K562 (cell line): ENCODE data around the gene ANGEL2. TPM values are rescaled to one million over a fixed set of nuclear protein-coding genes. Genes with fewer than 3 reads are reported as not detected.
"Not testable (repeated sequence)": the region's sequence is repeated elsewhere in the genome, so short reads cannot be mapped to it uniquely, and the experiment has no call there.

Experiments used
- ATAC-seq: fragments of 200-7000 bp; cut with Tn5 transposase; 3 replicates; pipeline ENCODE4 v1.9.1; 2020; ENCODE audit warnings: moderate library complexity
- BruUV-seq: library from RNA; stranded (reverse); fragments of 400-500 nt; replicated peaks from 2 replicates; lab custom pipeline; 2021; lab: Mats Ljungman, UMichigan
- CTCF ChIA-PET: fragments of 300-600 bp; formaldehyde crosslinking; extraction: SDS; loops from one replicate; lab custom pipeline; 2021; ENCODE audit warnings: low intra/inter-chr PET ratio; lab: Yijun Ruan, JAX
- POLR2A ChIA-PET: fragments of 300-600, 350-650 bp; sonication (Branson Sonifier 250); formaldehyde crosslinking; extraction: SDS; loops from one replicate; lab custom pipeline; 2021; ENCODE audit warnings: antibody characterized with exemption, inconsistent platforms; lab: Yijun Ruan, JAX
- DNase-seq, 4 experiments: peaks; one replicate each; pipeline versions ENCODE4 v3.0.0 to v3.0.0-alpha.2; 2011 to 2018; ENCODE audit warnings: low spot score in 3 of 4, mixed read lengths in 3 of 4; ENCODE audit errors: extremely low read depth in 1 of 4
- FAIRE-seq: peaks from 2 replicates; lab custom pipeline; 2011; peaks lifted over from hg19 to GRCh38; lab: Jason Lieb, UNC
- H2AFZ ChIP-seq: 2 replicates; pipeline ENCODE4 v1.6.0; 2011; ENCODE audit warnings: low read depth, low read length, control low read depth, inconsistent platforms
- H3K27ac ChIP-seq: fragments of 200-600 bp; 3 replicates; pipeline ENCODE4 v1.8.0; 2011; ENCODE audit warnings: low read depth, mild to moderate bottlenecking, control low read depth, inconsistent platforms, low read length, moderate library complexity, mixed read lengths; ENCODE audit errors: extremely low read depth
- H3K27me3 ChIP-seq, 2 experiments: fragments of 300-600 bp in 1 of 2; 2 replicates in 1 of 2; 3 replicates in 1 of 2; pipeline versions ENCODE4 v1.6.0 to v1.8.0; 2011; ENCODE audit warnings: inconsistent platforms in 2 of 2, low read length in 2 of 2, mild to moderate bottlenecking in 1 of 2, mixed read lengths in 1 of 2, moderate library complexity in 1 of 2; ENCODE audit not compliant: control insufficient read depth in 2 of 2, insufficient read depth in 2 of 2
- H3K36me3 ChIP-seq: fragments of 300-600 bp; 3 replicates; pipeline ENCODE4 v1.8.0; 2011; ENCODE audit warnings: mild to moderate bottlenecking, low read length, inconsistent platforms; ENCODE audit not compliant: control insufficient read depth, insufficient read depth
- H3K4me1 ChIP-seq, 2 experiments: fragments of 200-600 bp in 1 of 2; replicated peaks in 1 of 2; 2 replicates in 1 of 2; 3 replicates in 1 of 2; pipeline versions ENCODE4 v1.5.1 to v1.8.0; 2011; ENCODE audit warnings: inconsistent platforms in 2 of 2, low read length in 2 of 2, mild to moderate bottlenecking in 1 of 2, mixed read lengths in 1 of 2, moderate library complexity in 1 of 2; ENCODE audit not compliant: control insufficient read depth in 2 of 2, insufficient read depth in 2 of 2
- H3K4me2 ChIP-seq: 2 replicates; pipeline ENCODE4 v1.6.1; 2011; ENCODE audit warnings: low read length, control low read depth, inconsistent platforms, mixed read lengths; ENCODE audit not compliant: insufficient read depth
- H3K4me3 ChIP-seq: fragments of 200-600 bp; sonication (generic), shearing (Covaris generic); 2 replicates; pipeline ENCODE4 v1.5.1; 2016; ENCODE audit warnings: control low read depth, inconsistent platforms
- H3K79me2 ChIP-seq: fragments of 200-600 bp; 3 replicates; pipeline ENCODE4 v1.8.0; 2011; ENCODE audit warnings: low read length, inconsistent platforms; ENCODE audit not compliant: control insufficient read depth, insufficient read depth
- H3K9ac ChIP-seq, 2 experiments: 2 replicates each; pipeline versions ENCODE4 v1.6.0 to v1.6.1; 2011; ENCODE audit warnings: low read depth in 2 of 2, low read length in 2 of 2, control low read depth in 1 of 2, inconsistent platforms in 1 of 2, mild to moderate bottlenecking in 1 of 2, mixed read lengths in 1 of 2; ENCODE audit not compliant: insufficient read depth in 1 of 2
- H3K9me1 ChIP-seq: one replicate; pipeline ENCODE4 v1.6.0; 2011; ENCODE audit warnings: inconsistent platforms, mild to moderate bottlenecking, low read length, moderate library complexity; ENCODE audit not compliant: control insufficient read depth, insufficient read depth
- H3K9me3 ChIP-seq: replicated peaks from 2 replicates; pipeline ENCODE4 v1.5.1; 2011; ENCODE audit warnings: low read depth, low read length, inconsistent platforms; ENCODE audit not compliant: control insufficient read depth, insufficient read depth
- H4K20me1 ChIP-seq: replicated peaks from 2 replicates; pipeline ENCODE4 v1.6.1; 2011; ENCODE audit warnings: low read length, inconsistent platforms, mixed read lengths; ENCODE audit not compliant: control insufficient read depth, insufficient read depth
- BRF1 ChIP-seq: IDR thresholded peaks from 3 replicates; pipeline ENCODE4 v1.6.1; 2011; ENCODE audit warnings: borderline replicate concordance, mild to moderate bottlenecking; ENCODE audit not compliant: insufficient read length; ENCODE audit errors: extremely low read depth
- ETV6 ChIP-seq, 3 experiments: fragments of 150-350 bp in 1 of 3; sonication (generic) in 1 of 3; formaldehyde crosslinking in 1 of 3; IDR thresholded peaks; 2 replicates each; pipeline versions ENCODE4 v1.6.1 to v1.8.0; 2014 to 2022; ENCODE audit warnings: borderline replicate concordance in 2 of 3, low read depth in 2 of 3, antibody characterized with exemption in 1 of 3, low read length in 1 of 3, mild to moderate bottlenecking in 1 of 3, missing genetic modification reagents in 1 of 3
- FOXM1 ChIP-seq, 2 experiments: fragments of 450-650 bp in 1 of 2; sonication (generic) in 1 of 2; formaldehyde crosslinking in 1 of 2; IDR thresholded peaks; 2 replicates each; pipeline versions ENCODE4 v1.6.1 to v1.9.0; 2017 to 2022; ENCODE audit warnings: low read depth in 2 of 2, mild to moderate bottlenecking in 2 of 2, missing genetic modification reagents in 1 of 2, moderate library complexity in 1 of 2
- NFE2 ChIP-seq: IDR thresholded peaks from 2 replicates; pipeline ENCODE4 v1.6.1; 2014; ENCODE audit warnings: antibody characterized with exemption, low read depth
- PHF8 ChIP-seq: fragments of 200-600 bp; sonication (generic); IDR thresholded peaks from 2 replicates; pipeline ENCODE4 v1.6.1; 2012; ENCODE audit warnings: mixed run types, mild to moderate bottlenecking, inconsistent platforms, low read length, moderate library complexity, borderline replicate concordance
- XRCC5 ChIP-seq: fragments of 200-400 bp; formaldehyde crosslinking; IDR thresholded peaks from 2 replicates; pipeline ENCODE4 v1.6.1; 2017; ENCODE audit warnings: low read depth, mild to moderate bottlenecking, low read length
- WGBS: fragments of 100-300 bp; shearing (Covaris generic); methylation state at CpG from one replicate; pipeline ENCODE4 v1.1.6; 2016; ENCODE audit warnings: low coverage, mixed read lengths; ENCODE audit not compliant: insufficient coverage; ENCODE audit errors: missing lambda C conversion rate; 5-methylcytosine and 5-hydroxymethylcytosine counted together
- in situ Hi-C: fragments of 300-500 bp; cut with MboI; formaldehyde crosslinking; loops from 4 replicates; pipeline ENCODE4 v1.15.0; 2018; ENCODE audit warnings: inconsistent platforms, mixed read lengths
- intact Hi-C: fragments of 100-400 bp; cut with micrococcal nuclease; formaldehyde crosslinking; loops from 2 replicates; pipeline ENCODE4 v1.14.2; 2022
- polyA plus RNA-seq, 8 experiments: library from polyadenylated mRNA; depleted of rRNA in 4 of 8; stranded (reverse) in 5 of 8; unstranded in 3 of 8; fragments of >200 nt; fragmentation: Nextera tagmentation in 2 of 8; fragmentation: Illumina TruSeq in 1 of 8; extraction: Ambion mirVana in 2 of 8; extraction: Trizol in 1 of 8; gene quantifications; 2 replicates each; pipeline versions ENCODE4 v1.2.1 to v1.2.3, GENCODE V29; 2011 to 2014; ENCODE audit warnings: inconsistent platforms in 1 of 8, missing spikeins in 1 of 8
- total RNA-seq, 7 experiments: library from RNA; depleted of rRNA in 6 of 7; stranded (reverse); fragments of >200 nt in 6 of 7; fragmentation: Illumina TruSeq in 2 of 7; extraction: Trizol in 2 of 7; gene quantifications; 2 replicates each; pipeline versions ENCODE4 v1.2.1 to v1.2.3, GENCODE V29; 2011 to 2021; ENCODE audit warnings: low replicate concordance in 1 of 7
- TF ChIP-seq, protein P1 (sequence below): fragments of 450-650 bp; formaldehyde crosslinking; conservative IDR thresholded peaks from 2 replicates; pipeline ENCODE4 v1.4.0; 2022; ENCODE audit warnings: mild to moderate bottlenecking, missing genetic modification characterization
- TF ChIP-seq, protein P2 (sequence below): fragments of 200-800 bp; sonication (Bioruptor generic); IDR thresholded peaks from 2 replicates; pipeline ENCODE4 v1.6.1; 2017; ENCODE audit warnings: missing genetic modification characterization, missing compliant biosample characterization
- TF ChIP-seq, protein P3 (sequence below): fragments of 200-800 bp; sonication (Bioruptor generic); IDR thresholded peaks from 2 replicates; pipeline ENCODE4 v1.6.1; 2017; ENCODE audit warnings: missing genetic modification characterization, missing compliant biosample characterization

The ANGEL2 gene
- total and polyA plus RNA-seq, 9 of the 15 experiments (the other 6 are each of a cell fraction or from before 2014, with no cell fraction given), result 6.8 to 34.6 (median 26.2) TPM

DNA sequence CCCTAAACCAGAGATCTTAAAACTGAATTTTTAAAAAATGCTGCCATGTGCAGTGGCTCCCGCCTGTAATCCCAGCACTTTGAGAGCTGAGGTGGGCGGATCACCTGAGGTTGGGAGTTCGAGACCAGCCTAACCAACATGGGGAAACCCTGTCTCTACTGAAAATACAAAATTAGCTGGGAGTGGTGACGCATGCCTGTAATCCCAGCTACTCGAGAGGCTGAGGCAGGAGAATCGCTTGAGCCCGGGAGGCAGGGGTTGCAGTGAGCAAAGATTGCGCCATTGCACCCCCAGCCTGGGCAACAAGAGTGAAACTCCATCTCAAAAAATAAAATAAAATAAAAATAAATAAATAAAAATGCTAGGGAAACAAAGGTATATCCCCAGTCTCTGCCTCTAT lies 21.7 kb downstream of the ANGEL2 start:
- POLR2A ChIA-PET, result interaction anchor here (0.6 to 1.5 kb wide), 4 partner anchors 8 to 373 kb away, joined by 3 to 4 read pairs (median 4); no protein-coding TSS in a partner anchor
- in situ Hi-C loops, result not testable (repeated sequence)
- 98% methylated on average over 8 of the region's 8 CpGs for WGBS

DNA sequence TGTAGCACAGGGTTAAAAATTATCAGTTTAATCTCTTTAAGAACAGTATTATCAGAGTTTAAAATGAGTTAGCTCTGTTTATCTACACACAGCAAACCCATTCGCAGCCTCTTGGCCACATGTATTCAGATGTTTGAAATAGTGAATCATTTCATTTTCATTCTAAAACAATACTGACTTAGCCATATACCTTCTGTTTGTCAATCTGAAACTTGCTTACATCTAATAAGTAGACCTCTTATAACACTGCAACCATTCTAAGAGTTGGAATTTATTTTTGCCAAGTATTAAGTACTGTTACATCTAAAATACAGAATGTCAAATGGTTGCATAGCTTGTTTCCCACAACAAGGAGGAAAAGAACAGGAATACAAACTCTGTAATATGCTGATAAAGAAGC lies 25.4 kb downstream of the ANGEL2 start:
- CTCF ChIA-PET, result no interaction called here
- no peak for ATAC-seq
- TF ChIP-seq NFE2, result no peak
- TF ChIP-seq, protein P1, sequence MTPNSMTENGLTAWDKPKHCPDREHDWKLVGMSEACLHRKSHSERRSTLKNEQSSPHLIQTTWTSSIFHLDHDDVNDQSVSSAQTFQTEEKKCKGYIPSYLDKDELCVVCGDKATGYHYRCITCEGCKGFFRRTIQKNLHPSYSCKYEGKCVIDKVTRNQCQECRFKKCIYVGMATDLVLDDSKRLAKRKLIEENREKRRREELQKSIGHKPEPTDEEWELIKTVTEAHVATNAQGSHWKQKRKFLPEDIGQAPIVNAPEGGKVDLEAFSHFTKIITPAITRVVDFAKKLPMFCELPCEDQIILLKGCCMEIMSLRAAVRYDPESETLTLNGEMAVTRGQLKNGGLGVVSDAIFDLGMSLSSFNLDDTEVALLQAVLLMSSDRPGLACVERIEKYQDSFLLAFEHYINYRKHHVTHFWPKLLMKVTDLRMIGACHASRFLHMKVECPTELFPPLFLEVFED (CRISPR knock-in tag), result no peak
- no peak for TF ChIP-seq XRCC5
- TF ChIP-seq, protein P2, sequence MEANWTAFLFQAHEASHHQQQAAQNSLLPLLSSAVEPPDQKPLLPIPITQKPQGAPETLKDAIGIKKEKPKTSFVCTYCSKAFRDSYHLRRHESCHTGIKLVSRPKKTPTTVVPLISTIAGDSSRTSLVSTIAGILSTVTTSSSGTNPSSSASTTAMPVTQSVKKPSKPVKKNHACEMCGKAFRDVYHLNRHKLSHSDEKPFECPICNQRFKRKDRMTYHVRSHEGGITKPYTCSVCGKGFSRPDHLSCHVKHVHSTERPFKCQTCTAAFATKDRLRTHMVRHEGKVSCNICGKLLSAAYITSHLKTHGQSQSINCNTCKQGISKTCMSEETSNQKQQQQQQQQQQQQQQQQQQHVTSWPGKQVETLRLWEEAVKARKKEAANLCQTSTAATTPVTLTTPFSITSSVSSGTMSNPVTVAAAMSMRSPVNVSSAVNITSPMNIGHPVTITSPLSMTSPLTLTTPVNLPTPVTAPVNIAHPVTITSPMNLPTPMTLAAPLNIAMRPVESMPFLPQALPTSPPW, result no peak
- TF ChIP-seq, protein P3, sequence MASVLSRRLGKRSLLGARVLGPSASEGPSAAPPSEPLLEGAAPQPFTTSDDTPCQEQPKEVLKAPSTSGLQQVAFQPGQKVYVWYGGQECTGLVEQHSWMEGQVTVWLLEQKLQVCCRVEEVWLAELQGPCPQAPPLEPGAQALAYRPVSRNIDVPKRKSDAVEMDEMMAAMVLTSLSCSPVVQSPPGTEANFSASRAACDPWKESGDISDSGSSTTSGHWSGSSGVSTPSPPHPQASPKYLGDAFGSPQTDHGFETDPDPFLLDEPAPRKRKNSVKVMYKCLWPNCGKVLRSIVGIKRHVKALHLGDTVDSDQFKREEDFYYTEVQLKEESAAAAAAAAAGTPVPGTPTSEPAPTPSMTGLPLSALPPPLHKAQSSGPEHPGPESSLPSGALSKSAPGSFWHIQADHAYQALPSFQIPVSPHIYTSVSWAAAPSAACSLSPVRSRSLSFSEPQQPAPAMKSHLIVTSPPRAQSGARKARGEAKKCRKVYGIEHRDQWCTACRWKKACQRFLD, result no peak
- no peak for TF ChIP-seq BRF1
- no peak for TF ChIP-seq ETV6 (IDR thresholded peaks at IDR 0.05; ENCODE audit: borderline replicate concordance in 1 of 2, low read depth in 2 of 2, low read length in 1 of 2)
- no peak for TF ChIP-seq ETV6 (CRISPR knock-in tag; IDR thresholded peaks at IDR 0.05; ENCODE audit: borderline replicate concordance)
- TF ChIP-seq PHF8, result no peak
- no peak for TF ChIP-seq FOXM1 (IDR thresholded peaks at IDR 0.05; ENCODE audit: low read depth)
- TF ChIP-seq FOXM1 (CRISPR knock-in tag; IDR thresholded peaks at IDR 0.05; ENCODE audit: low read depth), result no peak

More for the DNA sequence above, 21.7 kb downstream of the ANGEL2 start:
- CTCF ChIA-PET, result interaction anchor here (1.3 kb wide), 1 partner anchor 179 kb away, joined by 4 read pairs; no protein-coding TSS in a partner anchor
- H3K9ac ChIP-seq, FAIRE-seq, H3K9me3 ChIP-seq, H2AFZ ChIP-seq, H4K20me1 ChIP-seq, H3K9me1 ChIP-seq, H3K79me2 ChIP-seq, DNase-seq, H3K4me2 ChIP-seq, BruUV-seq, ATAC-seq, H3K4me3 ChIP-seq, H3K27me3 ChIP-seq, H3K4me1 ChIP-seq, H3K27ac ChIP-seq: not testable (repeated sequence)
- intact Hi-C loops, result loop anchor here (2.0 kb wide), 4 partner anchors 179 to 537 kb away; no protein-coding TSS in a partner anchor
- H3K36me3 ChIP-seq, result peaks cover 36% of the 10 kb centered on the region

More for the DNA sequence above, 25.4 kb downstream of the ANGEL2 start:
- Histone ChIP-seq H3K27ac (no peak overlapping the region), H3K9me1 (no peaks in the 10 kb centered on the region), H3K4me2 (no peak overlapping the region), H3K9ac (no peak overlapping the region), H3K36me3 (peaks cover 23% of the 10 kb centered on the region; the same call in 2 of the 3 replicates), H3K4me3 (no peak overlapping the region), H4K20me1 (no peaks in the 10 kb centered on the region), H3K27me3 (no peaks in the 10 kb centered on the region), H3K79me2 (no peaks in the 10 kb centered on the region), H3K9me3 (no peaks in the 10 kb centered on the region), H2AFZ (no peak overlapping the region), H3K4me1 (no peaks in the 10 kb centered on the region)
- intact Hi-C loops, result no loop called here
- POLR2A ChIA-PET, result interaction anchor here (0.9 to 1.6 kb wide), 3 partner anchors 10 to 22 kb away, joined by 4 to 5 read pairs (median 4); no protein-coding TSS in a partner anchor
- in situ Hi-C loops, result no loop called here
- WGBS, result 19% methylated on average over 1 of the region's 1 CpG
- FAIRE-seq, result no peak
- BruUV-seq, result no TSS peak
- no peak for DNase-seq
